Hematopoietic multipotent progenitor cell treated with erythropoietin and hydrocortisone succinate and interleukin-3 and kit ligand, for 15 days (in vitro differentiated cells): ENCODE results near the gene KLHL41.
"Not testable (repeated sequence)": the region's sequence is repeated elsewhere in the genome, so short reads cannot be mapped to it uniquely, and the experiment has no call there.

Experiments
- DNase-seq: peaks from one replicate; pipeline ENCODE4 v3.0.0-alpha.2; 2015; ENCODE audit warnings: low spot score

The KLHL41 gene

GRCh38 chr2:169573160-169573973 is 63.9 kb downstream of the KLHL41 start, which contains the start of gene FASTKD1:
Gene FASTKD1, minus strand, starts transcription at chr2:169573865. Its CDS starts 1,836 bp downstream, at chr2:169572029.
- peak; percentile 91 for DNase-seq

DNA sequence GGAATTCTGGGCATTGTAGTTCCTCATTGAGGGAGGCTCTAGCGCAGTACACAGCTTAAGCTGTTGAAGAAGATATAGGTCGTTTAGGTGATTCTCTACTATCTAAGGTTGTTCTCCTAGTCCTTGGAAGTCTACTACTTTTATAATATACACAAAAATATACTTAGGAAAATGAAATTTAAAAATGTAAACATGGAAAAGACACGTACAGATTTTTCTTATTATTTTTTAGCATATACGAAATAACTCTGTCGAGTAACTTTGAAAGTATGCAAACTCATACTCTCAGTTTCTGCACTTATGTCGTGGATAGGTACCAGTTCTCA is 64.4 kb downstream of the KLHL41 start:
- no peak for DNase-seq

- DNase-seq = not testable (repeated sequence)
These were observed 65.0 kb downstream of the KLHL41 start for GRCh38 chr2:169574539-169574938.

GRCh38 chr2:169575264-169575663 is 65.8 kb downstream of the KLHL41 start:
- not testable (repeated sequence) for DNase-seq
